Cardiac muscle cell (in vitro differentiated cells and primary cell): ENCODE measurements around the gene MEGF8. TPM values are rescaled to one million over a fixed set of nuclear protein-coding genes. Genes with fewer than 3 reads are reported as not detected.

ENCODE experiments used
- DNase-seq, 2 donors: peaks; one replicate each; pipeline versions ENCODE4 v3.0.0 to v3.0.0-alpha.2; 2010 to 2017; ENCODE audit warnings: low read depth in 1 of 2, low spot score in 1 of 2
- H3K27ac ChIP-seq: fragments of 200-600 bp; sonication (generic); 2 replicates; pipeline ENCODE4 v1.5.1; 2016
- H3K27me3 ChIP-seq: fragments of 200-600 bp; sonication (generic); 2 replicates; pipeline ENCODE4 v1.6.0; 2016; ENCODE audit warnings: control low read depth
- H3K36me3 ChIP-seq: fragments of 200-600 bp; sonication (generic); 2 replicates; pipeline ENCODE4 v1.5.1; 2016; ENCODE audit warnings: control low read depth
- H3K4me1 ChIP-seq: fragments of 200-600 bp; sonication (generic); 2 replicates; pipeline ENCODE4 v1.8.1; 2017; ENCODE audit warnings: low read depth, mild to moderate bottlenecking, mixed run types
- H3K4me3 ChIP-seq: fragments of 200-600 bp; sonication (generic); 2 replicates; pipeline ENCODE4 v1.5.1; 2016; ENCODE audit warnings: mild to moderate bottlenecking
- H3K9me3 ChIP-seq: fragments of 200-600 bp; sonication (generic); 2 replicates; pipeline ENCODE4 v1.5.1; 2017; ENCODE audit warnings: low read depth, mild to moderate bottlenecking, control low read depth
- CTCF ChIP-seq: IDR thresholded peaks from 2 replicates; pipeline ENCODE4 v1.5.1; 2012; ENCODE audit warnings: low read depth, mild to moderate bottlenecking, low read length
- polyA plus RNA-seq: library from polyadenylated mRNA; unstranded; fragments of >200 nt; fragmentation: Nextera tagmentation; extraction: Ambion mirVana; gene quantifications from 2 replicates; pipeline ENCODE4 v1.2.1, GENCODE V29; 2016
- total RNA-seq: library from RNA; depleted of rRNA; stranded (reverse); fragments of >200 nt; gene quantifications from 2 replicates; pipeline ENCODE4 v1.2.3, GENCODE V29; 2016

Gene MEGF8
- total and polyA plus RNA-seq, 2 experiments from 2014 or later = 23.9 to 102 TPM

DNA sequence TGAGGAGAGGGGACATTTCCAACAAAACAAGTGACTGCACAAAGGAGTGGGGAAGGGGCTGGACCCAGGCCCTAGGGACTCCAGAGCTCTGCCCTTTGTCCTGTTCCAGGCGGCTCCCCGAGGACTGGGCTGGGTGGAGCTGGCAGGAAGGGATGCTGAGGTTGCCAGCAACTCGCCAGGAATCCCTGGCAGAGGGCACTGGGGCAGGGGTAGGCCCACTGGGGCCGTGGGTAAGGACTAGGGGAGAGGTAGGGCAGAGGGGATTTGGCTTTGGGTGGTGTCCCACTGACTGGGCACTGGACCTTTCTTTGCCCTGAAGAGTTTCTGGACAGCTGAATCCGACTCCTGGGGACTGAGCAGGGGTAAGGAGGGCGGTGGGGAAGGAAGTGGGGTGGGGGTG, 93.9 kb downstream of the MEGF8 start:
- Histone ChIP-seq H3K4me3 (no peak overlapping the region), H3K9me3 (no peaks in the 10 kb centered on the region), H3K4me1 (peaks cover 11% of the 10 kb centered on the region), H3K36me3 (no peaks in the 10 kb centered on the region), H3K27ac (no peak overlapping the region), H3K27me3 (no peaks in the 10 kb centered on the region)
- no peak for TF ChIP-seq CTCF
- DNase-seq = no peak

DNA sequence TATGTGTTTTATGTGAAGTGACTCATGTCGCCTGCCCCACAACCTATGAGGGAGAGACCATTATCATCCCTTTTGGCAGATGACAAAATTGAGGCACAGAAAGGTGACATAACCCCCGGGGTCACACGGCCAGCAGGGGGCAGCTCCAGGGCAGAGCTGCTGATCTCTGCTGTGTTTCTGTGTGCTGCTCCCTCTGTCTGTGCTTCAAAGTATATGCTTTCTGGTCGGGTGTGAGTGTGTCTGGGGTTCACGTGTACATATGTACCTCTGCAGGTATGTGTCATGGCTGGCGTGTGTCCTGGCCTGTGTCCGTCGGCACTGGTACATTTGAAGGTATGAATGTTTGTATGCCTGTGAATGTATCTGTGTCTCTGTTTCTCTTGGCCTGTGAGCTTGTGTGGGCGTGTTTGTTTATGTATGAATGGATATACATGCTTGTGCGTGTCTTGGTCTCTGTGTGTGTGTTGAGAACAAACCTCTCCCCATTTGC, 94.7 kb downstream of the MEGF8 start:
- Histone ChIP-seq H3K4me1 (peaks cover 17% of the 10 kb centered on the region), H3K27me3 (no peaks in the 10 kb centered on the region), H3K4me3 (no peak overlapping the region), H3K9me3 (no peaks in the 10 kb centered on the region), H3K27ac (no peak overlapping the region), H3K36me3 (no peaks in the 10 kb centered on the region)
- peak in 1 of 2 donors; percentile 51 for DNase-seq
- peak; percentile 75 for TF ChIP-seq CTCF

DNA sequence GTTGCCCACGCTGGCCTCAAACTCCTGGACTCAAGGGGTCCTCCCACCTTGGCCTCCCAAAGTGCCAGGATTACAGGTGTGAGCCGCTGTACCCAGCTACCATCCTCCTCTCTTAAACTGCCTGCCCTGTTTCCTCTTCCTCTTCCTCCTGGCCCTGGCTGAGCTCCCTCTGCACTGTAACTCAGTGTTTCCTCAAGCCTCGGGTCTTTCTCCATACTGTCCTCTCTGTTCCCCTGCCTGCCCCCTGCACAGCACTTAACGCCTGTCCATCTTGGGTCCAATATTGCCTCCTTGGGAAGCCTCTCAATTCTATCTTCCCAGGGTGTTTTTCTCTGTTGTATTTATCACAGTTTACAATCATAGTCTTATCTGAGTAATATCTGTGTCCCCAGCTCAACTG, 95.7 kb downstream of the MEGF8 start:
- H3K4me1 ChIP-seq = peaks cover 17% of the 10 kb centered on the region
- H3K4me3 ChIP-seq = no peak overlapping the region
- no peak for TF ChIP-seq CTCF
- no peaks in the 10 kb centered on the region for H3K9me3 ChIP-seq
- H3K36me3 ChIP-seq = no peaks in the 10 kb centered on the region
- DNase-seq = no peak
- H3K27me3 ChIP-seq = no peaks in the 10 kb centered on the region
- no peak overlapping the region for H3K27ac ChIP-seq

GRCh38 chr19:42421591-42422031, 96.2 kb downstream of the MEGF8 start:
- Histone ChIP-seq H3K9me3 (no peaks in the 10 kb centered on the region), H3K27ac (no peak overlapping the region), H3K27me3 (no peaks in the 10 kb centered on the region), H3K36me3 (no peaks in the 10 kb centered on the region), H3K4me1 (peaks cover 17% of the 10 kb centered on the region), H3K4me3 (no peak overlapping the region)
- TF ChIP-seq CTCF = no peak
- no peak for DNase-seq

GRCh38 chr19:42422092-42422900, 96.9 kb downstream of the MEGF8 start:
- no peak for TF ChIP-seq CTCF
- no peak for DNase-seq
- Histone ChIP-seq H3K4me3 (peak overlapping the region; percentile 69), H3K9me3 (no peaks in the 10 kb centered on the region), H3K4me1 (peaks cover 17% of the 10 kb centered on the region), H3K36me3 (no peaks in the 10 kb centered on the region), H3K27me3 (no peaks in the 10 kb centered on the region), H3K27ac (no peak overlapping the region)
